HK-2 (cell line): ENCODE results near the gene ZDHHC3.
"Not testable (repeated sequence)": the region's sequence is repeated elsewhere in the genome, so short reads cannot be mapped to it uniquely, and the experiment has no call there.

Experiments
- DNase-seq: peaks from one replicate; pipeline ENCODE4 v3.0.0-alpha.2; 2018; ENCODE audit not compliant: unreplicated experiment

The ZDHHC3 gene

GRCh38 chr3:44963571-44964325 is 12.2 kb downstream of the ZDHHC3 start:
- no peak for DNase-seq

DNA sequence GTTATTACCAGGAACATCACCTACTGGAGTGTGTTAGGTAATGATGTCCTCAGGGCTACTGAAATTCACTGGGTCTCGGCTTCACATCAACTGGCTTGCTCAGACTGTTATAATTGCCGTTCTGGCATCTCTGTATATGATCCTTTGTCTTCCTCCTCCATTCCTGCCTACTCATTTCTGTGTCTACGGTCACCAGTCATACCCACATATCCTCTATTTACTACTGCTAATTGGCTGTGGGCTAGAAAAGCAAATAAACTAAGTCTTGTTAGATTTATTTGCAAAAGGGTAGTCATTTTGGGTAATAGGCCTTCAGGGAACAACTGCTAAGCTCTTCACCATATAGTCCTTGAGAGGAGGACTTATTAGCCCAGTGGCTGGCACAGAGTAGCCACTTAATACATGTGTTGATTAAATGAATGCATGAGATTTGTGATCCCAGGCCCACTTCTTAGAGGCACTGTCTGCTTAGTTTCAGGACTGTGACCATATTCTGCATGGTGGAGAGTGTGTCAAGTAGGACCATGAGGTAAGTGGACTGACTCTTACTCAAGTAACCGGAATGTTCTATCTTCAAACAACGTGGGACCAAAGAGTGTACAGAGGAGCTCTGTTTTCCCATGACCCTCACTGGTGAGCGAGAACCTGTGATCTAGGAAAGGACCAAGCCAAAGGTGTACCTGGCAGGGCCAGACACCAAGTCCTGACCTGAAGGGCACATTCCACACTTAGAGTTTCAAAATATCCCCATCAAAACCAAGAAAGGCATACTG is 13.2 kb downstream of the ZDHHC3 start:
- no peak for DNase-seq

- DNase-seq, result no peak
Observed at GRCh38 chr3:44961888-44962287, 14.1 kb downstream of the ZDHHC3 start.

- no peak for DNase-seq
Observed at GRCh38 chr3:44960387-44961026, 15.5 kb downstream of the ZDHHC3 start.

DNA sequence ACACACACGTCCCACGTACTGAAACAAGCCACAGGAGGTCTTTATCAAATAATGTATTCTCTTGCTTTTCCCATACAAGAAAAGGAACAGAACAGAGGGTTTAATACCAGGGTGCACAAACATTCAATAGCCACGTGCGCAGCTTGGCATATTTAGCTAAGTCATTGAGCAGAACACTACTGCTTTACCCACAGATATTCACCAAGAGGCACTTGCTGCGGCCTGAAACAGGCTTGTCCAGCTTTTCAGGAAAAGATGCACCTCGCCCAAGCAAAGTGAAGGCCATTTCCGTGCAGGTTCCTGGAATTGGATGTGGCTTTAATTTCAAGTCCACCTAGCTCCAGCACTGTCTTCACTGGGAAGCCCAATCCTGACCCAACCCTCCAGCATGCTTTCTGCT is 17.6 kb downstream of the ZDHHC3 start:
- no peak for DNase-seq

DNA sequence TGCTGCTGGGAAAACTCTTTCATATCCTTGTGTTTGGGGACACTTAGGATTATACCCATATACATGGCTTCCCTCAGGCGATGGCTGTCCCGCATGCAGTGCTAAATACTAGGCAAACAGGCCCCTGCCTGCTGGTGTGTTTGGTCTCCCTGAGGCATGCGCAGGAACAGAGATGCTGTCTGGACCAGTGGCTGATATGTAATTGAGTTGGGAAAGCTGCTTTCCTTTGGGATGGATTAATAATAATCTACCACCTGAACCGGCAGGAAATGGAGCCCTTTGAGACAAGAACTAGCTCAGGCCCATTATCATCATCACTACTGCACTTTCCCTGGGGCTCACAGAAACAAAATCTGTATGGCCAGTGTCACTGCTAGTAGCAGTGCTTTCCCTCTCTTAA is 18.0 kb downstream of the ZDHHC3 start:
- no peak for DNase-seq

DNA sequence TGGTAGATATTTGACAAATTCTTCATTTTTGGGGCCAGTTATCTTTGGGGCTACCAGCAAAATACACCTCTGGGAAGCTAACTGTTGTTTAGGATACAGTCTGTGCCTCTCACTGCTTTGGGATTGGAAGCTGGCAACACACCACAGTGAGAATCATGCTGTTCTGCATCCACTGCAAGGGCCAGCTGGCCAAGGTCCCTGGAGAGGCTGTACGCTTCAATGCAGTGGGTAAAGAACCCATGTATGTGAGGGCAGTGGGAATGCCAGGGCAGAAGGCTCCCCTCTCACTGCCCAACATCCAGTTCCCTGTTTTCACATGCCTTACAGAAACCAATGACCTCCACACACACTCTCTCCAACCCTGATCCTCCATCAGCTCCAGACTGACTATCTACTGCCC is 20.1 kb downstream of the ZDHHC3 start:
- DNase-seq, result no peak

GRCh38 chr3:44954962-44955361 is 21.0 kb downstream of the ZDHHC3 start:
- no peak for DNase-seq

GRCh38 chr3:44954304-44954703 is 21.7 kb downstream of the ZDHHC3 start:
- DNase-seq, result no peak

- no peak for DNase-seq
Observed at GRCh38 chr3:44952689-44953088, 23.3 kb downstream of the ZDHHC3 start.

DNA sequence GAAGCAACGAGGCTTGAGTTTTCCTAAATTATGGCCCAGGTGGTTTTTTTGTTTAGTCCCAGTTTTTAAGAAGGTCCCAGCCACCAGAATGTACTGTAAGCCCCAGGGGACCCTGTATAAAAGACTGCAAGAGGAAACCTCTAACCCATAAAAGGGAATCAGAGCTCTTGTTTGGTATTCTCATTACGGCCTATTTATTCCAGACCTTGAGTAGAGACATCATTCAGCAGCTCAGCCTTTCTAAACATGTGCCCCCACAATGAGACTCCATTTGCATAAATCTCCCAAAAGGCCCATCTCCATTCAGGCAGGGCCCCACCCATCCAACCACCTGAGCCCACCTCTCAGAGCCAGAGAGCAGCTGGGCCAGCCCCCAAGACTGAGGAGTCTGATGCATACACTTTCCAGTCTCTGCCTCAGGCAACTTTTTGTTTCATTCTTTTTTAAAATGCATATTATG is 25.7 kb downstream of the ZDHHC3 start:
- DNase-seq, result no peak

DNA sequence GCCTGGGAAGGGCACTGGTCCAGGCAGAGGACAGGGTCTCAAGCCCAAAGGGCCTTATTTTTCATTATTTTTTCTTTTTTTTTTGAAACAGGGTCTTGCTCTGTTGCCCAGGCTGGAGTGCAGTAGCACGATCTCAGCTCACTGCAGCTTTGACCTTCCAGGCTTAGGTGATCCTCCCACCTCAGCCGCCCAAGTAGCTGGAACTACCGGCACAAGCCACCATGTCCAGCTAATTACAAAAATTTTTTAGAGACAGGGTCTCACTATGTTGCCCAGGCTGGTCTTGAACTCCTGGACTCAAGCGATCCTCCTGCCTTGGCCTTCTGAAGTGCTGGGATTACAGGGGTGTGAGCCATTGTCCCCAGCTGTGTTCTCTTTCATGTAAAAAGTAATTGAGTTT is 26.2 kb downstream of the ZDHHC3 start:
- DNase-seq, result not testable (repeated sequence)

DNA sequence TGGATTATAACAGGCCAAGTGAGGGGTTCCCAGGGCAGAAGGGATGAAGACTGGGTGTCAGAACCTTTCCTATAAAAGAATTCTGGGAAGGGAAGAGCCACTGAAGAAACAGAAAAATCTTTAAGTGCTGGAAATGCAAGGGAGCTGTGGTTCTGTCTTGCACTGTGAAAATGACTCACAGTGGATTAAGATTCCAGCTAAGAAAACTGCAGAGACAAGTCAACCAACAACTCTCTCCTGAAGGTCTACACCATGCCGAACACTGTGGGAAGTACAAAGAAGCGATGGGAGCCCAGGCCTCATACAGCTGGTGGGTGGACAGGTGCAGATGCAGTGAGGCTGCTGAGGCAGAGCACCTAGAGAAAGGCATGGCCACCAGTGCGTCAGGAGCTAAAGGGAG is 27.7 kb downstream of the ZDHHC3 start:
- DNase-seq, result no peak

DNA sequence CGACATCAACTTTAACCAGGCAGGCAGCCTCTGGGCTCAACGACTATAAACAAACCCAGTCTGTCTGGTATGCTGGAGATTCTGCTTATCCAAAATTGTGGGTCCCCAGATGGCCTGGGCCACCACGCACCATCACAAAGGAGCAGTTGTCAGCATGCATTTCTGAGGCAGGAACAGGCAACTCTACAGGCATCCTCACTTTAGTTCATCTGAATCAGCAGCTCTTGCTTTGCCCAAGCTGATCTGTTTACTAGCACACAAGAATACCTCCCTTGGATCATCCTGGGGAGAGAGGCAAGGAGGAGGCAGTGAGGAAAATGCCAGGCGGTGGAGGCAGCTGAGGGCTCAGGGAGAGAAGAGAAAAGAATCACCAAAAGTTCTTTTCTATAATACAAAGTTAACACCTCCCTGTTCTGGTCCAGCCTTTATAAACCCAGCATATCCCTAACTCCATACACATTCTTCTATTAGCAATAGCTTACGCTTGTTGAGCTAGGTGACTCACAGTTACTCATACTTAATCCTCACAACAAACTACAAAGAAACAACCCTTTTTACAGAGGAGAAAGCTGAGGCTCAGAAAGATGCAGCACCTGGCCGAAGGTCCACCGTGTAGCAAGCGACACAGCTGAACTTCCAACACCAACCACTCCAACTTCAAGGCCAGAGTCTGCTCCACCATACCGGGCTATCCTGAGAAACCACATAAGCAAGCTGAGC is 33.6 kb downstream of the ZDHHC3 start:
- DNase-seq, result no peak

- DNase-seq, result no peak
Observed at GRCh38 chr3:44939581-44940036, 36.4 kb downstream of the ZDHHC3 start.

- no peak for DNase-seq
Observed at GRCh38 chr3:44932986-44933944, 42.7 kb downstream of the ZDHHC3 start.

GRCh38 chr3:44932271-44932670 is 43.7 kb downstream of the ZDHHC3 start:
- DNase-seq, result no peak

- no peak for DNase-seq
Observed at GRCh38 chr3:44931791-44932190, 44.2 kb downstream of the ZDHHC3 start.

- DNase-seq, result no peak
Observed at GRCh38 chr3:44930911-44931310, 45.1 kb downstream of the ZDHHC3 start.

GRCh38 chr3:44929782-44930181 is 46.2 kb downstream of the ZDHHC3 start:
- no peak for DNase-seq

DNA sequence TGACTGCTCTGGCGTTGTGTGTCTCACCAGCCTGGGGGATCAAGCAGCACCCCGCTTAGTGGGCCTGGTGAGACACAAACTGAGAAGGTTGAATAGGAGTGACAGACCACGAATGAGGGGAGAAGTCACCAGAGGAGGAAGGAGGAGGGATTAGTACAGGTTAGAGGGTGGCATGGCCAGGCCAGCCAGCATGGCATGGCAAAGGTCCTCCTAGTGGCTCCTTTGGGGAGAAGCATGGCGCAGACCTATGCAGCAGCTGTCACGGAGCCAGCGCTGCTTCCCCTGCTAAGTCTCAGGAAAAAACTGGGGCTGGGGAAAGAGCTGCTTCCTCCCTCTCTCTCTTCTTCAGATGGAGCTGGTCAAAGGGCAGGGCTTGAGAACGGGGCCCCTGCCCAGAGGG is 48.6 kb downstream of the ZDHHC3 start:
- no peak for DNase-seq
